Natural killer cell (primary cell): ENCODE data around the gene MZB1. TPM values are rescaled to one million over a fixed set of nuclear protein-coding genes. Genes with fewer than 3 reads are reported as not detected.

ENCODE experiments used
- ATAC-seq, 3 donors: fragments of 150-1000 bp in 2 of 3; fragments of 200-7000 bp in 1 of 3; cut with Tn5 transposase; 1 replicate in 1 of 3; 2 replicates in 2 of 3; pipeline ENCODE4 v1.10.0; 2021; ENCODE audit warnings: mild to moderate bottlenecking in 2 of 3, moderate library complexity in 2 of 3
- DNase-seq, 2 donors: peaks; one replicate each; pipeline versions ENCODE4 v3.0.0 to v3.0.0-alpha.2; 2013 to 2021; ENCODE audit warnings: mixed read lengths in 1 of 2
- H3K27ac ChIP-seq: one replicate; pipeline ENCODE4 v1.5.1; 2013; ENCODE audit warnings: mild to moderate bottlenecking, low read length
- H3K27me3 ChIP-seq: one replicate; pipeline ENCODE4 v1.6.1; 2013; ENCODE audit warnings: low read length; ENCODE audit not compliant: control insufficient read depth, insufficient read depth
- H3K36me3 ChIP-seq: one replicate; pipeline ENCODE4 v1.6.1; 2013; ENCODE audit warnings: low read length; ENCODE audit not compliant: control insufficient read depth, insufficient read depth
- H3K4me1 ChIP-seq: one replicate; pipeline ENCODE4 v1.6.1; 2013; ENCODE audit warnings: low read length; ENCODE audit not compliant: control insufficient read depth, insufficient read depth
- H3K4me3 ChIP-seq: one replicate; pipeline ENCODE4 v1.5.1; 2013; ENCODE audit warnings: low read length
- H3K9me3 ChIP-seq: one replicate; pipeline ENCODE4 v1.6.1; 2013; ENCODE audit warnings: low read length; ENCODE audit not compliant: control insufficient read depth, insufficient read depth
- H3K27ac Mint-ChIP-seq, 2 donors: one replicate each; pipeline ENCODE4 v1.8.0; 2022; ENCODE audit warnings: mild to moderate bottlenecking in 2 of 2, mixed read lengths in 2 of 2, moderate library complexity in 1 of 2
- H3K27me3 Mint-ChIP-seq, 2 donors: one replicate each; pipeline ENCODE4 v1.8.0; 2022; ENCODE audit warnings: low read depth in 2 of 2, mixed read lengths in 2 of 2
- H3K36me3 Mint-ChIP-seq: one replicate; pipeline ENCODE4 v1.8.0; 2022; ENCODE audit warnings: mixed read lengths
- H3K4me1 Mint-ChIP-seq, 2 donors: one replicate each; pipeline ENCODE4 v1.8.0; 2022; ENCODE audit warnings: mixed read lengths in 2 of 2
- H3K4me3 Mint-ChIP-seq: one replicate; pipeline ENCODE4 v1.8.0; 2022; ENCODE audit warnings: mild to moderate bottlenecking, moderate library complexity, mixed read lengths
- H3K9me3 Mint-ChIP-seq, 2 donors: one replicate each; pipeline ENCODE4 v1.8.0; 2022; ENCODE audit warnings: mixed read lengths in 2 of 2
- WGBS: methylation state at CpG from one replicate; pipeline ENCODE4 v1.1.7; 2013; ENCODE audit warnings: missing lambda C conversion rate; ENCODE audit not compliant: insufficient coverage; 5-methylcytosine and 5-hydroxymethylcytosine counted together
- intact Hi-C: fragments of 100-400 bp; cut with micrococcal nuclease; formaldehyde crosslinking; loops from one replicate; pipeline ENCODE4 v1.14.2; 2022
- total RNA-seq, 4 donors: library from RNA; stranded (reverse); fragments of 120-200 nt in 1 of 4; gene quantifications; one replicate each; pipeline versions ENCODE4 v1.2.3 to v1.2.4, GENCODE V29; 2013 to 2022
- TF ChIP-seq, protein P1 (sequence below): fragments of 200-600 bp; IDR thresholded peaks from one replicate; pipeline ENCODE4 v1.8.0; 2022; ENCODE audit warnings: antibody characterized with exemption

Gene MZB1
- total RNA-seq, 3 donors from 2014 or later (not counting 1 experiment from before 2014, with no cell fraction given), result 2.0 to 60.0 (median 2.8) TPM

DNA sequence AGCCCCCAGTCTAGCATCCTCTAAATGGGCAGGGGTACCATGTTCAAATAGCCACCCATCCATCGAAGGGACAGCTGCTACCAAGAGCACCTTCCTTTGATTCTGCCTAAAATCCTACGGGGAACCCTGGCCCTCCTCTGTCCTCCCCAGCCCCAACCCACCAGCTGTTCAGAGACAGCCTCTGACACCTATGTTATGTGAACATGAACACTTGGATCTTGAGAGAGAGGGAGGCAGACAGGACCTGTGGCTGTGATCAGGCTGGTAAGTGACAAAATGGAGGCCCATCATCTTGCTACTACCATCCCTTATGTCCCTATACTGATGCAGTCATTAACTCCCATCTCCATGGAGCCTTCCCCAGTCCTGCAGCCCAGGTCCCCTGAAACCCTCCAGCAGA lies 14.8 kb downstream of the MZB1 start:
- H3K27ac Mint-ChIP-seq, result no peak overlapping the region
- whole genome bisulfite sequencing, result 100% methylated on average over 2 of the region's 2 CpGs

DNA sequence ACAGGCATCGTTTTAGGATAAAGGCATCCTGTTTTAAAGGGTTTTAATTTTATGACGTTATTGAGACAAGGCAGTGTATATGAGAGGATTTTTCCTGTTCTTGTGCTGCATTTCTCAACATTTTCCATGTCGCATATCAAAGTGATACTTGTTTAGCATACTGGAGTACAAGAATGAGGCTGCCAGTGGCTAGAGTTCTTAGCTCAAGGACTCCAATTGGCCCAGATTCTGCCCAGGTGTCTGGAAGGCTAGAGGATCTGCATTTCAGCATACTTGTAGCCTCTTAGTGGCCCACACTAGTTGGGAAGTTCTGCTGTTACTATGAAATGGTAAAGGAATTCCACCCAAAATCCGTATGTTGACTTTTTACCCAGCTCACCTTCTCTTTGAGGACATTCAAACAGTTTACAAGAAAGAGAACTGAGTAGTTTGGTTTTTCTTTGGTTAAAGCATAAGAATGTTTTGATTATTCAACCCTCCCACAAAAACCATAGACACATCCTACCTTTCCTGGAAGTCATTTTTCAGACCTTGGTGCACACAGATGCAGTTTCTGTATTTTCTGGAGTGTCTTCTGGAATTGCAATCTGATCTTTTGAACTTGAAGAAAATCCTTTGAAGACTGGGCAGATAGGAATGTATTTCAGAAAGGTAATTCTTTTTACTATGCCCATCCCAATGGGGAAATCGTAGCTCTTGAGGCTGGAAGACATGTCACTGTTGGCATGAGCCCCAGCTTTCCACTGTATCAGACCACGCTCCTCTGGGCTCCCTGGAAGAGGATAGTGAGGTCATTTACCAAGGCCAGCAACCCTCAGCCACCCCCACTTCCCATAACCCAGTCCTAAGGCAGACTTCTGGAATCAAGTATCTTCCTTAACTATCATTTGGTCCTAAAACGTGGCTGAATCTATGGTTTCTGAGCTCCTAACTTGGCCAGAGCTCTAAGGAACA lies 18.0 kb downstream of the MZB1 start:
- 93% methylated on average over 7 of the region's 7 CpGs for WGBS
- H3K27ac Mint-ChIP-seq, result no peak overlapping the region

More for the DNA sequence above, 14.8 kb downstream of the MZB1 start:
- Mint-ChIP-seq H3K4me1 (peaks cover 0 to 4% of the 10 kb centered on the region in 2 donors), H3K9me3 (no peaks in the 10 kb centered on the region), H3K27me3 (no peaks in the 10 kb centered on the region), H3K36me3 (no peaks in the 10 kb centered on the region), H3K4me3 (no peak overlapping the region)
- H3K27ac ChIP-seq, result no peak overlapping the region
- H3K36me3 ChIP-seq, result peaks cover 21% of the 10 kb centered on the region
- no peaks in the 10 kb centered on the region for H3K9me3 ChIP-seq
- H3K27me3 ChIP-seq, result no peaks in the 10 kb centered on the region
- no peak for DNase-seq
- H3K4me1 ChIP-seq, result no peaks in the 10 kb centered on the region
- TF ChIP-seq, protein P1, sequence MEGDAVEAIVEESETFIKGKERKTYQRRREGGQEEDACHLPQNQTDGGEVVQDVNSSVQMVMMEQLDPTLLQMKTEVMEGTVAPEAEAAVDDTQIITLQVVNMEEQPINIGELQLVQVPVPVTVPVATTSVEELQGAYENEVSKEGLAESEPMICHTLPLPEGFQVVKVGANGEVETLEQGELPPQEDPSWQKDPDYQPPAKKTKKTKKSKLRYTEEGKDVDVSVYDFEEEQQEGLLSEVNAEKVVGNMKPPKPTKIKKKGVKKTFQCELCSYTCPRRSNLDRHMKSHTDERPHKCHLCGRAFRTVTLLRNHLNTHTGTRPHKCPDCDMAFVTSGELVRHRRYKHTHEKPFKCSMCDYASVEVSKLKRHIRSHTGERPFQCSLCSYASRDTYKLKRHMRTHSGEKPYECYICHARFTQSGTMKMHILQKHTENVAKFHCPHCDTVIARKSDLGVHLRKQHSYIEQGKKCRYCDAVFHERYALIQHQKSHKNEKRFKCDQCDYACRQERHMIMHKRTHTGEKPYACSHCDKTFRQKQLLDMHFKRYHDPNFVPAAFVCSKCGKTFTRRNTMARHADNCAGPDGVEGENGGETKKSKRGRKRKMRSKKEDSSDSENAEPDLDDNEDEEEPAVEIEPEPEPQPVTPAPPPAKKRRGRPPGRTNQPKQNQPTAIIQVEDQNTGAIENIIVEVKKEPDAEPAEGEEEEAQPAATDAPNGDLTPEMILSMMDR, result no peak
- intact Hi-C loops, result no loop called here
- no peak overlapping the region for H3K4me3 ChIP-seq
- ATAC-seq, result no peak

DNA sequence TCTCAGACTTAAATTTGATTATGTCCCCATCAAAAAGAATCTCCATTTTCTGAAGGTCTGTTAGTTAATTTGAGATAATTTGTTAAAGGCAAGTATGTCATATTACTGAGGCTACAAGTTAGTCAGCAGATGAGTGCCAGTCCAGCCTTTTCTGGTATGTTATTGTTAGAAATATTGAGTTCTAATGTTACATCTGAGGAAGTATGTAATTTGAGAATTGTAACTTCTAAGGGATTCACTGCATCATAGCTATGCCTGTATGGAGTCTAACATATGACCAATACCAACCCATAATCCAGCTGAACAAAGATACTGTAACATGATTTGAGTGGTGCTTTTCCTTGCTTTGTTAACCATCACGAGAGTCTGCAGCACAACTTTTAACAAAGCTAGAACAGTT lies 20.5 kb downstream of the MZB1 start:
- H3K27me3 Mint-ChIP-seq, result no peaks in the 10 kb centered on the region
- DNase-seq (no peak), ATAC-seq (no peak)
- TF ChIP-seq, protein P1, result no peak
- no peak overlapping the region for H3K4me3 Mint-ChIP-seq
- Histone ChIP-seq H3K27me3 (no peaks in the 10 kb centered on the region), H3K9me3 (no peaks in the 10 kb centered on the region), H3K4me3 (no peak overlapping the region), H3K4me1 (no peaks in the 10 kb centered on the region), H3K27ac (no peak overlapping the region), H3K36me3 (peaks cover 62% of the 10 kb centered on the region)
- intact Hi-C loops, result no loop called here
- no peaks in the 10 kb centered on the region for H3K9me3 Mint-ChIP-seq
- H3K36me3 Mint-ChIP-seq, result no peaks in the 10 kb centered on the region
- H3K4me1 Mint-ChIP-seq, result peaks cover 0 to 4% of the 10 kb centered on the region in 2 donors
- H3K27ac Mint-ChIP-seq, result peak overlapping the region in 1 of 2 donors; percentile 2
- 100% methylated on average over 1 of the region's 1 CpG for WGBS

More for the DNA sequence above, 18.0 kb downstream of the MZB1 start:
- intact Hi-C loops, result no loop called here
- DNase-seq (no peak), ATAC-seq (peak in 1 of 3 donors; percentile 11)
- no peak overlapping the region for H3K4me3 ChIP-seq
- TF ChIP-seq, protein P1, result no peak
- no peaks in the 10 kb centered on the region for H3K36me3 Mint-ChIP-seq
- H3K36me3 ChIP-seq, result peaks cover 43% of the 10 kb centered on the region
- no peaks in the 10 kb centered on the region for H3K27me3 ChIP-seq
- H3K27me3 Mint-ChIP-seq, result no peaks in the 10 kb centered on the region
- H3K4me1 Mint-ChIP-seq, result peaks cover 0 to 4% of the 10 kb centered on the region in 2 donors
- no peaks in the 10 kb centered on the region for H3K9me3 Mint-ChIP-seq
- H3K9me3 ChIP-seq, result no peaks in the 10 kb centered on the region
- no peaks in the 10 kb centered on the region for H3K4me1 ChIP-seq
- H3K27ac ChIP-seq, result no peak overlapping the region
- no peak overlapping the region for H3K4me3 Mint-ChIP-seq
